WTC11 (cell line): ENCODE measurements around the gene NPTN.

ENCODE experiments used
- AFF4 ChIP-seq: sonication (generic); formaldehyde crosslinking; IDR thresholded peaks from 2 replicates; pipeline ENCODE4 v1.8.1; 2023; ENCODE audit warnings: mild to moderate bottlenecking, missing genetic modification reagents, borderline replicate concordance
- CTCF ChIP-seq: fragments of 200-600 bp; IDR thresholded peaks from 2 replicates; pipeline ENCODE4 v1.8.0; 2022; ENCODE audit warnings: antibody characterized with exemption
- FOXJ3 ChIP-seq: sonication (generic); formaldehyde crosslinking; IDR thresholded peaks from 2 replicates; pipeline ENCODE4 v1.9.0; 2021; ENCODE audit warnings: missing genetic modification reagents, mild to moderate bottlenecking, borderline replicate concordance
- FOXK1 ChIP-seq: sonication (generic); formaldehyde crosslinking; IDR thresholded peaks from 2 replicates; pipeline ENCODE4 v1.8.0; 2022; ENCODE audit warnings: mild to moderate bottlenecking, moderate library complexity, missing genetic modification reagents
- NR3C1 ChIP-seq: sonication (generic); formaldehyde crosslinking; conservative IDR thresholded peaks from 2 replicates; pipeline ENCODE4 v1.8.1; 2023; ENCODE audit warnings: low read depth, mild to moderate bottlenecking, missing genetic modification reagents
- RELA ChIP-seq: sonication (generic); formaldehyde crosslinking; IDR thresholded peaks from 2 replicates; pipeline ENCODE4 v1.8.1; 2022; ENCODE audit warnings: missing genetic modification reagents, mild to moderate bottlenecking, borderline replicate concordance
- SMAD3 ChIP-seq: sonication (generic); formaldehyde crosslinking; IDR thresholded peaks from 2 replicates; pipeline ENCODE4 v1.8.0; 2022; ENCODE audit warnings: missing genetic modification reagents, mild to moderate bottlenecking, borderline replicate concordance
- SP1 ChIP-seq: sonication (generic); formaldehyde crosslinking; conservative IDR thresholded peaks from 2 replicates; pipeline ENCODE4 v1.8.1; 2022; ENCODE audit warnings: missing genetic modification reagents
- TCF7 ChIP-seq: sonication (generic); formaldehyde crosslinking; IDR thresholded peaks from 2 replicates; pipeline ENCODE4 v1.8.0; 2022; ENCODE audit warnings: mild to moderate bottlenecking, low read depth, missing genetic modification reagents, moderate library complexity
- ZBTB21 ChIP-seq: sonication (generic); formaldehyde crosslinking; IDR thresholded peaks from 2 replicates; pipeline ENCODE4 v1.8.1; 2023; ENCODE audit warnings: mild to moderate bottlenecking, missing genetic modification reagents, borderline replicate concordance
- ZNF121 ChIP-seq: sonication (generic); formaldehyde crosslinking; IDR thresholded peaks from 2 replicates; pipeline ENCODE4 v1.8.0; 2023; ENCODE audit warnings: missing genetic modification reagents
- ZNF138 ChIP-seq: sonication (generic); formaldehyde crosslinking; conservative IDR thresholded peaks from 2 replicates; pipeline ENCODE4 v1.8.1; 2022; ENCODE audit warnings: mild to moderate bottlenecking, moderate library complexity, missing genetic modification reagents

- no peak for TF ChIP-seq CTCF
- TF ChIP-seq ZBTB21, result no peak
- no peak for TF ChIP-seq NR3C1 (CRISPR knock-in tag)
- no peak for TF ChIP-seq SMAD3 (CRISPR knock-in tag)
- no peak for TF ChIP-seq RELA
- no peak for TF ChIP-seq ZNF121 (CRISPR knock-in tag)
- no peak for TF ChIP-seq SP1 (CRISPR knock-in tag)
- TF ChIP-seq FOXK1 (CRISPR knock-in tag), result no peak
- no peak for TF ChIP-seq FOXJ3 (CRISPR knock-in tag)
- TF ChIP-seq TCF7 (CRISPR knock-in tag), result no peak
- no peak for TF ChIP-seq AFF4
- TF ChIP-seq ZNF138, result no peak
Measured at GRCh38 chr15:73583544-73583943, 49.6 kb downstream of the NPTN start.
